Measurements from ENCODE around the gene GLIS2. TPM values are rescaled to one million over a fixed set of nuclear protein-coding genes. Genes with fewer than 3 reads are reported as not detected.

The GLIS2 gene
- total RNA-seq, 1 experiment from 2014 or later, result 23.0 TPM

DNA sequence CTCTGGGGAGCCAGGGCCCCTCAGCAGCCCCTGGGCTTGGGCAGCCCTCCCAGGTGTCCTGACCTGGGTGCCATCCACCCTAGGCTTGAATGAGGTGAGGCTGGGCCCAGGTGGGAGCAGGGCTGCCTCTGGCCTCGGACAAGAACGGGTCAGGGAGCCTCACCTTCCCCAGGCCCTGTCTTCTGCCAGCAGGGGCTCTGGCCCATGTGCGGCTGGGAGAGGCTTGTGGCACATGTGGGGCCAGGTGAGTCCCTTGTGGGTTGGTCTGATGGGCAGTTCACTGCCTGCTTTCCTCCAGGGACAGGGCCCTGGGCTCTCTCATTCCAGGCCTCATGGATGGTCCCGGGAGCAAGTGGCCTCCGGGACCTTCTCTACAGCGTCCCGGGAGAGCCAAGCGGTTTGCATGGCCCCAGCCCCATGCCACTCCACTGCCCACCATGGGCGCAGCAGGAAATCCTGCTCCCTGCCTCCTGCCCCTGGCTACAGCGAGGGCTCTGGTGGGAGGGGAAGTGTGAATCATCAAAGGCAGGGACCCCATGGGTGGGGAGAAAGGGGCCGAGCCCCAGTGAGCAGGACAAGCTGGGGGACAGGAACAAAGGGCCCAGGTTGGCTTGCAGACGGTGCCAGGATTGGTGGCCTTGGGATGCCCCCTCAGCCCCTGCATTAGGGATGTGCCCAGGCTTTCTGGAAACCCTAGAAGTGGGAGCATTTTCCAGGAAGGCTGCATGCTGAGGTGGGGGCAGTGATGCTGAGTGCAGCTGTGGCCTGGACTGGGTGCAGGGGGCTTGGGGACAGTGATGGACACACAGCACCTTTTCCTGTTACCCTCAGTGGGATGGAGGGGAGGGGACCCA, 68.0 kb downstream of the GLIS2 start (continued):
- TF ChIP-seq ZNF423 (CRISPR knock-in tag; IDR thresholded peaks at IDR 0.05), result no peak
- TF ChIP-seq, protein P1, sequence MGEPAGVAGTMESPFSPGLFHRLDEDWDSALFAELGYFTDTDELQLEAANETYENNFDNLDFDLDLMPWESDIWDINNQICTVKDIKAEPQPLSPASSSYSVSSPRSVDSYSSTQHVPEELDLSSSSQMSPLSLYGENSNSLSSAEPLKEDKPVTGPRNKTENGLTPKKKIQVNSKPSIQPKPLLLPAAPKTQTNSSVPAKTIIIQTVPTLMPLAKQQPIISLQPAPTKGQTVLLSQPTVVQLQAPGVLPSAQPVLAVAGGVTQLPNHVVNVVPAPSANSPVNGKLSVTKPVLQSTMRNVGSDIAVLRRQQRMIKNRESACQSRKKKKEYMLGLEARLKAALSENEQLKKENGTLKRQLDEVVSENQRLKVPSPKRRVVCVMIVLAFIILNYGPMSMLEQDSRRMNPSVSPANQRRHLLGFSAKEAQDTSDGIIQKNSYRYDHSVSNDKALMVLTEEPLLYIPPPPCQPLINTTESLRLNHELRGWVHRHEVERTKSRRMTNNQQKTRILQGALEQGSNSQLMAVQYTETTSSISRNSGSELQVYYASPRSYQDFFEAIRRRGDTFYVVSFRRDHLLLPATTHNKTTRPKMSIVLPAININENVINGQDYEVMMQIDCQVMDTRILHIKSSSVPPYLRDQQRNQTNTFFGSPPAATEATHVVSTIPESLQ (CRISPR knock-in tag; IDR thresholded peaks at IDR 0.05), result no peak

DNA sequence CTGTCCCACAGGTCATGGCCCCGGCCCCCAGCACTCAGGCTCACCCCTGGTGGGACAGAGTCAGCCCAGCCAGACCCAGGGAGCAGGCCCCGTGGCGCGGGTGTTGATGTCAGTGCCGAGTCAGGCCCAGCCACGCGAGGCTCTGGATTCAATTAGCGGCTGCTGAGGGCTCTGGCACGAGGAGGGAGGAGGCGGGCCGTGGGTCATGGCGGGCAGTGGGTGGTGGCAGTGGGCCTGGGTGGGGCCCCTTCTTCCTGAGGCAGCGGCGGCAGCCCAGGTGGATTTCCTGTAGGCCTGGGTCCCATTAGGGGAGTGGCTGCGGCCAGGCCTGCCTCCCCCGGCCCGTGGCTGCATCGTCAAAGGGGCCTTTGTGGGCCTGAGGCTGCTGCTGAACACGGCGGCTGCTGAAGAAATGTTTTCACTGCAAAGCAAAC, 68.7 kb downstream of the GLIS2 start:
- H3K4me3 Mint-ChIP-seq, result no peak overlapping the region
- TF ChIP-seq FOXJ3 (CRISPR knock-in tag; IDR thresholded peaks at IDR 0.05; ENCODE audit: borderline replicate concordance), result no peak
- no peak for TF ChIP-seq NFYB (CRISPR knock-in tag; conservative IDR thresholded peaks at IDR 0.05; ENCODE audit: low read depth)
- TF ChIP-seq SMAD4 (CRISPR knock-in tag; IDR thresholded peaks at IDR 0.05), result no peak
- TF ChIP-seq, protein P2, sequence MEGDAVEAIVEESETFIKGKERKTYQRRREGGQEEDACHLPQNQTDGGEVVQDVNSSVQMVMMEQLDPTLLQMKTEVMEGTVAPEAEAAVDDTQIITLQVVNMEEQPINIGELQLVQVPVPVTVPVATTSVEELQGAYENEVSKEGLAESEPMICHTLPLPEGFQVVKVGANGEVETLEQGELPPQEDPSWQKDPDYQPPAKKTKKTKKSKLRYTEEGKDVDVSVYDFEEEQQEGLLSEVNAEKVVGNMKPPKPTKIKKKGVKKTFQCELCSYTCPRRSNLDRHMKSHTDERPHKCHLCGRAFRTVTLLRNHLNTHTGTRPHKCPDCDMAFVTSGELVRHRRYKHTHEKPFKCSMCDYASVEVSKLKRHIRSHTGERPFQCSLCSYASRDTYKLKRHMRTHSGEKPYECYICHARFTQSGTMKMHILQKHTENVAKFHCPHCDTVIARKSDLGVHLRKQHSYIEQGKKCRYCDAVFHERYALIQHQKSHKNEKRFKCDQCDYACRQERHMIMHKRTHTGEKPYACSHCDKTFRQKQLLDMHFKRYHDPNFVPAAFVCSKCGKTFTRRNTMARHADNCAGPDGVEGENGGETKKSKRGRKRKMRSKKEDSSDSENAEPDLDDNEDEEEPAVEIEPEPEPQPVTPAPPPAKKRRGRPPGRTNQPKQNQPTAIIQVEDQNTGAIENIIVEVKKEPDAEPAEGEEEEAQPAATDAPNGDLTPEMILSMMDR (IDR thresholded peaks at IDR 0.05), result no peak
- TF ChIP-seq, protein P3, sequence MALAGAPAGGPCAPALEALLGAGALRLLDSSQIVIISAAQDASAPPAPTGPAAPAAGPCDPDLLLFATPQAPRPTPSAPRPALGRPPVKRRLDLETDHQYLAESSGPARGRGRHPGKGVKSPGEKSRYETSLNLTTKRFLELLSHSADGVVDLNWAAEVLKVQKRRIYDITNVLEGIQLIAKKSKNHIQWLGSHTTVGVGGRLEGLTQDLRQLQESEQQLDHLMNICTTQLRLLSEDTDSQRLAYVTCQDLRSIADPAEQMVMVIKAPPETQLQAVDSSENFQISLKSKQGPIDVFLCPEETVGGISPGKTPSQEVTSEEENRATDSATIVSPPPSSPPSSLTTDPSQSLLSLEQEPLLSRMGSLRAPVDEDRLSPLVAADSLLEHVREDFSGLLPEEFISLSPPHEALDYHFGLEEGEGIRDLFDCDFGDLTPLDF (CRISPR knock-in tag; IDR thresholded peaks at IDR 0.05), result no peak
- POLR2A ChIA-PET, result no interaction called here
- no peaks in the 10 kb centered on the region for H3K27me3 Mint-ChIP-seq (ENCODE audit: low read depth)
- CTCF ChIA-PET, result interaction anchor here (0.8 to 1.4 kb wide), 2 partner anchors 18 to 25 kb away, joined by 3 read pairs; no protein-coding TSS in a partner anchor
- DNase-seq (ENCODE audit: low spot score), result no peak
- no peaks in the 10 kb centered on the region for H3K36me3 Mint-ChIP-seq
- ATAC-seq, result no peak
- H3K27ac Mint-ChIP-seq, result no peak overlapping the region
- peaks cover 14% of the 10 kb centered on the region for H3K4me1 Mint-ChIP-seq
- H3K9me3 Mint-ChIP-seq, result no peaks in the 10 kb centered on the region

DNA sequence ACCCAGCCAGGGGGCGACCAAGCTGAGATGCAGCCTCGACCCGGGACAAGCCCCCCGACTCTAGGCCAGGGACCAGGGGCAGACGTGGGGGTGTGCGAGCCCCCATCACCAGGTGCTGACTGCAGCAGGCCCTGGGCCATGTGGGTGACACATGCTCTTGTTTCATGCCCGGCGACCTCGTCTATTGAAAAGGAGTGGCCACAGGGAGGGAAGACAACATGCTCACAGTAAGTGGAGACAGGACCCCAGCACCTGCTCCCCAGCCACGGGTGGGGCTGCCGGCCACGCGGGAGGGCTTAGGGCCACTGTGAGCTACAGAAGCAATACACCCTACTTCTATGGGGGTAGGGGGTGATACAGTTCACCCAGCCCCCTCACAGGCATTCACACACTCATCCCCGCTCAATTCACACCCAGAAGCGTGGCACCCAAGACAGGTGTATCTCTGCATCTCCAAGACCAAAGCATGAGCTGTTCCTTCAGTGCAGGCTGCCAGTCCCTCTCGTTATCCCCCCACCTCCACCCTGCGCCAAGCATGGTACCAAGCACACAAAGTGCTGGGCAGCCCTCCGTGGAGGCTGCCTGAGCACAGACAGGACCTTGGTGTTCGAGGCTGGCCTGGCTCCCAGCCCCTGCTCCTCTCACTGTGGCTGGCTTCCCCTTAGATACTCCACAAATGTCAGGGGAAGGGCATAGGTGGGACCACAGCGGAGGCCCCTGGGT, 69.4 kb downstream of the GLIS2 start:
- H3K9me3 Mint-ChIP-seq, result no peaks in the 10 kb centered on the region
- ChIA-PET CTCF (interaction anchor here (0.7 to 1.4 kb wide), 2 partner anchors 19 to 26 kb away, joined by 3 read pairs; no protein-coding TSS in a partner anchor), POLR2A (no interaction called here)
- no peak for DNase-seq (ENCODE audit: low spot score)
- H3K4me3 Mint-ChIP-seq, result no peak overlapping the region
- H3K27me3 Mint-ChIP-seq (ENCODE audit: low read depth), result no peaks in the 10 kb centered on the region
- peak overlapping the region; percentile 41; the same call in 1 of the 2 replicates for H3K27ac Mint-ChIP-seq
- peaks cover 18% of the 10 kb centered on the region for H3K4me1 Mint-ChIP-seq
- TF ChIP-seq, protein P4, sequence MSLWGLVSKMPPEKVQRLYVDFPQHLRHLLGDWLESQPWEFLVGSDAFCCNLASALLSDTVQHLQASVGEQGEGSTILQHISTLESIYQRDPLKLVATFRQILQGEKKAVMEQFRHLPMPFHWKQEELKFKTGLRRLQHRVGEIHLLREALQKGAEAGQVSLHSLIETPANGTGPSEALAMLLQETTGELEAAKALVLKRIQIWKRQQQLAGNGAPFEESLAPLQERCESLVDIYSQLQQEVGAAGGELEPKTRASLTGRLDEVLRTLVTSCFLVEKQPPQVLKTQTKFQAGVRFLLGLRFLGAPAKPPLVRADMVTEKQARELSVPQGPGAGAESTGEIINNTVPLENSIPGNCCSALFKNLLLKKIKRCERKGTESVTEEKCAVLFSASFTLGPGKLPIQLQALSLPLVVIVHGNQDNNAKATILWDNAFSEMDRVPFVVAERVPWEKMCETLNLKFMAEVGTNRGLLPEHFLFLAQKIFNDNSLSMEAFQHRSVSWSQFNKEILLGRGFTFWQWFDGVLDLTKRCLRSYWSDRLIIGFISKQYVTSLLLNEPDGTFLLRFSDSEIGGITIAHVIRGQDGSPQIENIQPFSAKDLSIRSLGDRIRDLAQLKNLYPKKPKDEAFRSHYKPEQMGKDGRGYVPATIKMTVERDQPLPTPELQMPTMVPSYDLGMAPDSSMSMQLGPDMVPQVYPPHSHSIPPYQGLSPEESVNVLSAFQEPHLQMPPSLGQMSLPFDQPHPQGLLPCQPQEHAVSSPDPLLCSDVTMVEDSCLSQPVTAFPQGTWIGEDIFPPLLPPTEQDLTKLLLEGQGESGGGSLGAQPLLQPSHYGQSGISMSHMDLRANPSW (CRISPR knock-in tag; conservative IDR thresholded peaks at IDR 0.05; ENCODE audit: low read depth), result no peak
- TF ChIP-seq NR1H2 (CRISPR knock-in tag; IDR thresholded peaks at IDR 0.05) (no peak), JUN (CRISPR knock-in tag; IDR thresholded peaks at IDR 0.05) (no peak)
- TF ChIP-seq, protein P5, sequence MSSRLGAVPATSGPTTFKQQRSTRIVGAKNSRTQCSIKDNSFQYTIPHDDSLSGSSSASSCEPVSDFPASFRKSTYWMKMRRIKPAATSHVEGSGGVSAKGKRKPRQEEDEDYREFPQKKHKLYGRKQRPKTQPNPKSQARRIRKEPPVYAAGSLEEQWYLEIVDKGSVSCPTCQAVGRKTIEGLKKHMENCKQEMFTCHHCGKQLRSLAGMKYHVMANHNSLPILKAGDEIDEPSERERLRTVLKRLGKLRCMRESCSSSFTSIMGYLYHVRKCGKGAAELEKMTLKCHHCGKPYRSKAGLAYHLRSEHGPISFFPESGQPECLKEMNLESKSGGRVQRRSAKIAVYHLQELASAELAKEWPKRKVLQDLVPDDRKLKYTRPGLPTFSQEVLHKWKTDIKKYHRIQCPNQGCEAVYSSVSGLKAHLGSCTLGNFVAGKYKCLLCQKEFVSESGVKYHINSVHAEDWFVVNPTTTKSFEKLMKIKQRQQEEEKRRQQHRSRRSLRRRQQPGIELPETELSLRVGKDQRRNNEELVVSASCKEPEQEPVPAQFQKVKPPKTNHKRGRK (CRISPR knock-in tag; IDR thresholded peaks at IDR 0.05; ENCODE audit: borderline replicate concordance), result no peak
- no peaks in the 10 kb centered on the region for H3K36me3 Mint-ChIP-seq
- no peak for ATAC-seq
